DMS53 treated with DMSO at 0.1 percent for 48 hours (cell line): Measurements from ENCODE around the gene SIAH2.

Source experiments
- DNase-seq: peaks from one replicate; lab custom pipeline; 2025; ENCODE audit not compliant: unreplicated experiment; lab: John Stamatoyannopoulos, UW

The SIAH2 gene

DNA sequence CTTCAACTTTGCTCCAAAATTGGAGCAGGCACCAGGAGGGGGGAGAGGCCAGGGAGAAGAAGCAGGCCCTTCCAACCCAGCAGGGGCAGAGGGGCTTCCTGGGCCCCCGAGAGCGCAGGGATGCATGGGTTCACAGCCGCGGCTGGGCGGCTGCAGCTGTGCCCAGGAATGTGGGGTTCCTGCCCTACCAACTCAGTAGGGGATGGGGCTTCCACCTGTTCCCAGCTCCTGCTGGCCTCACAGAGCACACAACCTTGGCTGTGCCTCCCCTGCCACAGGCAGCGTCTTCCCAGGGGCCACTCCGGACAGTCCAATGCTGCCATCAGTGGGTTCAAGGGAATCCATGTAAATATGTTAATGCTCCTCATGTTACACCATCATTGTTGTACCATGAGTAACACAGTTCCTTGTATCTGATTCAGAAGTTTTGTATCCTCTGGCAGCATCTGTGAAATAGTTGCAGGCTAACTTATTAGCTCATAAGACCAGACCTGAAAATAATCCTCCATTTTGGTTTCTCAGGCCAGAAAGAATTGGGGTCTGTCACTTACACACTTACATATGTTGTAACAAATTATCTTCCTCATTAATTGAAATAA, 12.1 kb upstream of the SIAH2 start:
- no peak for DNase-seq

DNA sequence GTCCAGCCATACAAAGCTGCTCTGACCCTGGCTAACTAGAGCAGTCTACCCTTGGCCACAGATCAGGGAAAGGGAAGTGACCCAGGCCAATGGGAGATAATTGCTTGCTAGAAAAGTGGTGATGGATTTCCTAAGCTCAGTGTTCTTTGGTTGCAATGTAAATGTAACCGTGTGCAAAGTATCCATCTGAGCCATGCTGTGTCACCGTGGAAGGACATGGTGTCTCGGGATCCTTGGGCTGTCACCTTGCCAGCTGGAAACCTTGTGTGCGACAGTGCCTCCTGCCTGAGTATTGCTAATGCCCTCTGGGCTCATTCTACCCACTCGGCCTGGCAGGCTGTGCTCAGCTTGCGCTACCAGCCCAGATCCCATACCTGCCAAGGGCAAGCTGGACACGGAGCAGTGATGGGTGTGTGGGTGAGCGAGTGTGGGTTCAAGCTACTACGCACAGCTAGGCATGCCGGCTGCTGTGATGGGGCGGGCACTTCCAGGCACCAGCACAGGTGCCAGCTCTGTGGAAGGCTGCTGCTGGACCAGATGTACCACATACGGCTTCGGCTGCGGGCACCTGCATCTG, 10.7 kb upstream of the SIAH2 start:
- DNase-seq: no peak

DNA sequence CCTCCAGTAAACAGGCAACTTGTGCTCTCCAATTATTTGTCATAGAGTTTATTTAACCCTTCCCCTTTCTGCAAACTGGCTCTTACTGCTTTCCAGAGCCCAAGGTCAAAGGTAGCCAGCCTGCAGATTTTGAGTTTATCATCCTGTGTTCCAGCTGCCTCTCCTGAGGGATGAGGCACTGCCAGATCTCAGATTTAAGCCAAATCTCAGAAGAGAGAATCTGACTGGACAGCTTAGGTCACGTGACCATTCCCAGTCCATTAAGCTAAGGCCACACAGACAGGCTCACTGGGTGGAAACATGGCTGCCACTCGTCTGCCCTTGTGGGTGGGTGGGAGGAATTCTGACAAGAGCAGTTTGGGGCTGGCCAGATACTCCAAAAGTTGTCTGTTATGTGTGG, 8.6 kb upstream of the SIAH2 start:
- DNase-seq: no peak

DNA sequence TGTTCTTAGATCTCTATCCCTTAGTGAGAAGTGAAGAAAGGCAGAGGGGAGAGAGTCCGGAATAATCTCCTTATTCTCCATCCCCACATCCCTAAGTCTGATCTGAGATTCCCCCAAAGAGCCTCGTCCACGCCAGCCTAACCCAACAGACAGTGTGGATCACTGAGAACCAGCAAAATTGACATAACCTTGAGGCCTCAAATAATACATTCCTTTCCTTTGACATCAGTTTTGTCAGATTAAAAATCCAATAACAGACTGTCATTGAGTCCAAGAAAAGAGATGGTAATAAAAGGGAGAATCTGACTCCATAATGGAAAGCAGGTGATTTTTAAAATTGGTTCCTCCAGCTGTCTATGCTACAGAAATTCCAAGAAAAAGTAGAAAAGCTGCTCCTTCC, 7.7 kb upstream of the SIAH2 start:
- no peak for DNase-seq

DNA sequence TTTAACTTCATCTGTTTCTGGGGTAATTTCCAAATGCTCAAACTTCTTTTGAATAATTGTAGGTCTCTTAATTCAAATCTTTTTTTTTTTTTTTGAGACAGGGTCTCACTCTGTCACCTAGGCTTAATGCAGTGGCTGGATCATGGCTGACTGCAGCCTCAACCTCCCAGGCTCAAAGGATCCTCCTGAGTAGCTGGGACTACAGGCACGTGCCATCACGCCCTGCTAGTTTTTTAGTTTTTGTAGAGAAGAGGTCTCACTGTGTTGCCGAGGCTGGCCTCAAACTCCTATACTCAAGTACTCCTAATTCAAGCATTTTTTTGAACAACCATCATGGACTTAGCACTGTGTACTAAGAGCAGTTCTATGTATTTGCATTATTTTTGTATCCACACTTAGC, 3.8 kb upstream of the SIAH2 start:
- no peak for DNase-seq

- DNase-seq: no peak
Measured at GRCh38 chr3:150765949-150766720, 3.2 kb upstream of the SIAH2 start.

- no peak for DNase-seq
Measured at GRCh38 chr3:150764967-150765366, 2.0 kb upstream of the SIAH2 start.

DNA sequence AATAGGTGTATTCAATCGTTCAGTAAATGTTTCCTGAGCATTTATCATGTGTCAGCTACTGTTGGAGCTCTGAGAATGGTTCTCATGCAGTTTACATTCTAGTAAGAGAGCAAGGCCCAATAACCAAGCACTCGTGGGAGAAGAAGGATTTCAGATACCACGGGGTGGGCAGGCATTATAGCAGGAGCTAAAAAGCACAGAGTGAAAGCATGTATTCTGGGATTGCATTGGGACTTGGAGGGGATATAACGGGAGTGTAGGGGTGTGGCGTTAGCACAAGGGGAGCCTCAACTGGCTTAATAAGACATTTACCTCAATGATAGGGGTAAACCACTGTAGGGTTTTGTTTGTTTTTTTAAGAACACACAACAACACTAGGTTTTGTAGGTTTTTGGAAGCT, 1.6 kb upstream of the SIAH2 start:
- no peak for DNase-seq

GRCh38 chr3:150763841-150764483, 993 bp upstream of the SIAH2 start:
- DNase-seq: peak; percentile 48

GRCh38 chr3:150762662-150763121, 277 bp downstream of the SIAH2 start:
- DNase-seq: no peak

DNA sequence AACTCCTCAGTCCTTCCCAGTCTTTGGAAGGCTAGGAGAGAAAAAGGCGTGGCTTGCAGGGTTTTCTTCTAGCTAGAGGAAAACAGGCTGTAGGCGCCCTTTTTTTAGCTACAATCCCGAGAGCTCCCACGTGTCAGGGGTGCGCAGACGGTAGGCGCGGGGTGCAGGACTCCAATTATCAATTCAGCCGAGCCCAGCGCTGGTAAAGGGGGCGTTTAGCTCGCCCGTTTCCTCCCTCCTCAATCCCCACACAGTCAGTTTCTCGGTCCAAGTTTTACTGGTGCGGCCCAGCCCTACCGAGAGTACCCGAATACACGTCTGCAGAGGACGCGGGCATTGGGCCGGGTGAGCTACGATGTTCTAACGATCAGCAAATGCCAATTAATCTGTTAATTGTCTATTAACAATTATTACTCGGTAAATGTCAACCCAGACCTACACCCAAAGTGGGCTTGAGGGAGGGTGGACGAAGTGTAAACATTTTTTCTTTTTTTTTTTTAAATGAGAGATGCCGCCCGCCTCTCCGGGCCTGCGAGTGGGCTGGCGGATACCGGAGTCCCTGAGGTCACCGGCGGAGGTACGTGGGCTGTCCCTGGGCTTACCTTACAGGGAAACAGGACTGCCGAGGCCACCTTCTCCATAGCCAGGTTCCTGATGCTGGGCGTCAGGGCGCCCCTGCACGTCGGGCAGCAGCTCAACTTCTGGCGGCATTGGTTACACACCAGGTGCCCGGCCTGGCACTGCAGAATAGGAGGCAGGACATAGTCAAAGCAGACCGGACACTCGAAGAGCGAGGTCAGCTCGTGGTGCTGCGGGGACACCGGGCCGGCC, 923 bp downstream of the SIAH2 start:
- peak; percentile 7 for DNase-seq

- no peak for DNase-seq
Measured at GRCh38 chr3:150760431-150761200, 2.4 kb downstream of the SIAH2 start.

GRCh38 chr3:150759947-150760346, 3.0 kb downstream of the SIAH2 start:
- no peak for DNase-seq

DNA sequence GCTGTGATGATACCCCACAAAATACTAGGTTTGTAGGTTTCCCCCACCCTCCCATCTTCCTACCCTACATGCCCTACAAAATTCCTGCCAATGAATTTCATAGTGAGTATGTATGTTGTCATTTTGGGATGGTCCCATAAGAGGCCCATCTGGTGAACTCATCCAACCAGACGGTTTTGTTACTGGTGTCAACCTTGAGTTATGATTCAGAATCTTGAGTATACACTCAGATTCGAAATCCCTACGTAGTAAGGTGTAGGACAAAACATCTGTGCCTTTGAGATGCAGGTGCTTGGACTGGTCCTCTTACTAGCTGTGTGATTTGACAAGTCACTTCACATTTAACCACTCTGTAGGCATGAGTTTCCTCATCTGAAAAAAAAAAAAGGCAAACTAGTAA, 3.6 kb downstream of the SIAH2 start:
- no peak for DNase-seq

DNA sequence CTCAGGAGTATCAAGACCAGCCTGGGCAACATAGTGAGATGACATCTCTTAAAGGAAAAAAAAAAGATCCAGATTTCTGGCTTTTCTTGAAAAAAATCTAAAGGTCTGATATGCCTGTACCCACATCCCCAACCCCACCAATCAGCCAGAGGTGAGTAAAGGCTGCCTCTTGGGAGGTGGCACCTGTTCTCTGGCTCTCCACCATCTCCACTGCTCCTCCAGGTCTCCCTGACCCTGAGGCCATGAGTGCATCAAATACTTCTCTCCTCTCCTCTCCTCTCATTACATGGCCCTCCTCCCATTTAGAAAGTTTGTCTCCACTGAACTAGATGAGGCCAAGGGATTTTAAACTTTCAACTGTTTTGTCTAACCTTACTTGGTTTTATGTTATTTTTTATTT, 5.2 kb downstream of the SIAH2 start:
- DNase-seq: no peak

- no peak for DNase-seq
Measured at GRCh38 chr3:150757364-150757763, 5.6 kb downstream of the SIAH2 start.

- no peak for DNase-seq
Measured at GRCh38 chr3:150756491-150757059, 6.4 kb downstream of the SIAH2 start.

DNA sequence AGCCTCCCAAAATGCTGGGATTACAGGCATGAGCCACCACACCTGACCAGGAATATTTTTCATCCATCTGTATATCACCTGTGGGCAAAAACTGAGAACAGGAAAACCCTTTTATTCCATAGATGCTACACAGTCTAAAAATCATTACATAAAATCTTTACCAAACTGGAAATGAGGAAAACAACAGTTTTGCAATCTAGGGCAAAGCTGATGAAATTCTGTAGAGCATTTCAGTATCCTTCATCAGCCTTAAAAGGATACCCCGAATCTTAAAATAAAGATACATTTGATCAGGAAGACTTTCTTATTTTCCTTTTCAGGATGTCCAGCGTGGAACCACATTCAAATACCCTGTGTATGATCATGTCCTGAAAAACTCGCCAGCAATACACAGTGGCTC, 7.1 kb downstream of the SIAH2 start:
- DNase-seq: no peak

DNA sequence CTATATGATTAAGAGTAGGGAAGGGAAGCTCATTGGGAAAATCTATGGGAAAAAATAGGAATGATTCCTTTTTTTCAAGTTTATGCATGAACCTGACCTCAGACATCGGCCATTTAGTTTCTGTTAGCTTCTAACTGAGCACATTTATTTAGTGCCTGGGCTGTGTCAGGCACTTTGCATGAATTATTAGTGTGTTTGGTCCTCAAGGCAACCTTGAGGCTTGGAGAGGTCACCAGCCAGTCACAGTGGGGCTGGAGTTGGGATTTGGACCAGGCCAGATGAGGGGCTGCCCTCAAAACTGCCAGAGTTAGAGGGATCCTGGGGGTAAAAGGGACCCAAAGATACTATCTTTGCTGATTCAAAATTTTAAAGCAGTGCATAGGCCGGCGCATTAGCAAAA, 8.1 kb downstream of the SIAH2 start:
- no peak for DNase-seq

DNA sequence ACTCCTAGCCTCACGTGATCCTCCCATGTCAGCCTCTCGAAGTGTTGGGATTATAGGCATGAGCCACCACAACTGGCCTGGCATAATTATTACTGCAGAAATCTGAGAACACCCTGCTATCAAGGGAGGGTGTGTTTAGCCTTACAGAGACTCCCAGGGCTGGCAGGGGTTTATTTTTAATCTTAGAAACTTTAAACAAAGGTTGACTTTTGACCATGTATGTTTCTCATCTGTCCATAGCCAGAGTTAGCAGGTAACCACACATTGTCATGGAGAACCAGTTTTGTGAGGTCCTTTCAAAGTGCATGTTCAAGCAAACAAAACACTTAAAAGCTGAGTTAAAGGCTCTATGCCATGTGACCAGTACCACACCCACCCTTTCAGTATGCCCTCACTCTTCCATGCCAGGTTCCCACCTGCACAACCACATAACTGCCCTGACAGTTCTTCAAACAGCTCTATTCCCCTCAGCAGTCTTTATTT, 11.1 kb downstream of the SIAH2 start:
- peak; percentile 49 for DNase-seq
